Esophagus squamous epithelium (tissue), 5 donors: ENCODE data around the gene SLC38A8. TPM values are rescaled to one million over a fixed set of nuclear protein-coding genes. Genes with fewer than 3 reads are reported as not detected.

Source experiments
- DNase-seq: peaks from one replicate; lab custom pipeline; 2025; lab: John Stamatoyannopoulos, UW
- H3K27ac ChIP-seq, 4 donors: fragments of 200-600 bp; sonication (generic); one replicate each; pipeline ENCODE4 v1.5.1; 2016 to 2019; ENCODE audit warnings: mild to moderate bottlenecking in 1 of 4
- H3K27me3 ChIP-seq, 4 donors: fragments of 200-600 bp; sonication (generic); 1 replicate in 3 of 4; 2 replicates in 1 of 4; pipeline versions ENCODE4 v1.5.1 to v1.6.0; 2017 to 2021; ENCODE audit warnings: antibody characterized with exemption in 1 of 4
- H3K36me3 ChIP-seq, 3 donors: fragments of 200-600 bp; sonication (generic); one replicate each; pipeline ENCODE4 v1.5.1; 2016 to 2019
- H3K4me1 ChIP-seq, 3 donors: fragments of 200-600 bp; sonication (generic); one replicate each; pipeline ENCODE4 v1.5.1; 2017 to 2019
- H3K4me3 ChIP-seq, 4 donors: fragments of 200-600 bp; sonication (generic); 1 replicate in 3 of 4; 2 replicates in 1 of 4; pipeline ENCODE4 v1.5.1; 2016 to 2019; ENCODE audit warnings: mild to moderate bottlenecking in 2 of 4, moderate library complexity in 1 of 4
- H3K9me3 ChIP-seq, 3 donors: fragments of 200-600 bp; sonication (generic); one replicate each; pipeline ENCODE4 v1.5.1; 2016 to 2019
- POLR2A ChIP-seq, 4 donors: fragments of 450-650 bp; IDR thresholded peaks; one replicate each; pipeline ENCODE4 v1.6.1; 2017; ENCODE audit warnings: antibody characterized with exemption in 4 of 4, mild to moderate bottlenecking in 4 of 4, moderate library complexity in 3 of 4
- WGBS, 2 donors: methylation state at CpG; one replicate each; pipeline ENCODE4 v1.1.5; 2018; 5-methylcytosine and 5-hydroxymethylcytosine counted together
- intact Hi-C: fragments of 100-400 bp; cut with DNase I; formaldehyde crosslinking; loops from one replicate; pipeline ENCODE4 v1.15.0; 2022
- total RNA-seq, 4 donors: library from RNA; depleted of rRNA; stranded (reverse); fragments of >200 nt; gene quantifications; one replicate each; pipeline ENCODE4 v1.1.0, GENCODE V29; 2016
- TF ChIP-seq, protein P1 (sequence below), 6 experiments: fragments of 450-650 bp in 4 of 6; fragments of 200-600 bp in 2 of 6; sonication (generic) in 2 of 6; IDR thresholded peaks; one replicate each; pipeline ENCODE4 v1.5.1; 2016 to 2019; ENCODE audit warnings: antibody characterized with exemption in 6 of 6, mild to moderate bottlenecking in 4 of 6, moderate library complexity in 4 of 6
- donor health status: DM: yes; HTN: yes; CAD: no.

The SLC38A8 gene
- total RNA-seq, 4 donors from 2014 or later: not detected

DNA sequence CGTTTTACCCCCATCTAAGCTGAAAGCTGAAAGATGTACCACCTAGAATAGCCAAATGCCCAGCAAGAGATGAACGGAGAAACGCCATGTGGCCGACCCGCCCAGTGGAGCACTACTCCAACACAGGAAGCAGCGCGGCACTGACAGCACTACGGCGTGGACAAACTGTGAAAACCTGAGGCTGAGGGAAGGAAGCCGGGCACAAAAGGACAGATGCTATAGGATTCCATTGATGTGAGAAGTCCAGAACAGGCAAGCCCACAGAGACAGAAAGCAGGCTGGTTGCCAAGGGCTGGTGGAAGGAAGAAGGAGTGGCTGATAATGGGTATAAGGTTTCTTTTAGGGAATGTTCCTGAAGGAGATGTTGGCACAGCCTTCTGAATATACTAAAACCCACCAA, 29.4 kb upstream of the SLC38A8 start:
- Histone ChIP-seq H3K27me3 (no peaks in the 10 kb centered on the region), H3K27ac (no peak overlapping the region)

DNA sequence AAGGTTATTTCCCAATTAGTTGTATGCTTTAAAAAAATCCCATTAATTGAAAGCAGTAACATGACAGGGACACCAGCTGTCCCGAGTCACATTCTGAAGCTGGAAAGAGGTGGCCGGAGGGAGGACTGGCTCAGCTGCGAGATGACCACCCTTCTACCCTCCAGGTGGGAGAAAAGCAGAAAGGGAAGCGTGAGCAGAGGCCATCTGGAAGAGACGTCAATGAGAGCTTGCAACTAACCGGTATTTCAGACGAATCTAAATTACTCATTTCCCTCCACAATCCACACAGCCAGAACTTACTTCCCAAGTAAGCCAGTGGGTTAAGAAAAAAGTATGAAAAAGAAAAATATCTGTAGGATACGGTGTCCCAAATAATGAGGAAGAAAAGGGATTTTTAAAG, 28.5 kb upstream of the SLC38A8 start:
- Histone ChIP-seq H3K4me1 (no peaks in the 10 kb centered on the region), H3K27ac (no peak overlapping the region), H3K4me3 (no peak overlapping the region), H3K27me3 (no peaks in the 10 kb centered on the region), H3K9me3 (no peaks in the 10 kb centered on the region), H3K36me3 (peaks cover 22 to 100% (median 58%) of the 10 kb centered on the region in 3 donors)
- TF ChIP-seq, protein P1, sequence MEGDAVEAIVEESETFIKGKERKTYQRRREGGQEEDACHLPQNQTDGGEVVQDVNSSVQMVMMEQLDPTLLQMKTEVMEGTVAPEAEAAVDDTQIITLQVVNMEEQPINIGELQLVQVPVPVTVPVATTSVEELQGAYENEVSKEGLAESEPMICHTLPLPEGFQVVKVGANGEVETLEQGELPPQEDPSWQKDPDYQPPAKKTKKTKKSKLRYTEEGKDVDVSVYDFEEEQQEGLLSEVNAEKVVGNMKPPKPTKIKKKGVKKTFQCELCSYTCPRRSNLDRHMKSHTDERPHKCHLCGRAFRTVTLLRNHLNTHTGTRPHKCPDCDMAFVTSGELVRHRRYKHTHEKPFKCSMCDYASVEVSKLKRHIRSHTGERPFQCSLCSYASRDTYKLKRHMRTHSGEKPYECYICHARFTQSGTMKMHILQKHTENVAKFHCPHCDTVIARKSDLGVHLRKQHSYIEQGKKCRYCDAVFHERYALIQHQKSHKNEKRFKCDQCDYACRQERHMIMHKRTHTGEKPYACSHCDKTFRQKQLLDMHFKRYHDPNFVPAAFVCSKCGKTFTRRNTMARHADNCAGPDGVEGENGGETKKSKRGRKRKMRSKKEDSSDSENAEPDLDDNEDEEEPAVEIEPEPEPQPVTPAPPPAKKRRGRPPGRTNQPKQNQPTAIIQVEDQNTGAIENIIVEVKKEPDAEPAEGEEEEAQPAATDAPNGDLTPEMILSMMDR (IDR thresholded peaks at IDR 0.05): no peak
- TF ChIP-seq POLR2A (IDR thresholded peaks at IDR 0.05): no peak
- DNase-seq: no peak
- 85 to 89% methylated on average over 8 of the region's 8 CpGs for WGBS, 2 donors
- intact Hi-C loops: no loop called here

More for the DNA sequence above, 29.4 kb upstream of the SLC38A8 start:
- TF ChIP-seq, protein P1 (IDR thresholded peaks at IDR 0.05): no peak
- no peak for TF ChIP-seq POLR2A (IDR thresholded peaks at IDR 0.05)
- Histone ChIP-seq H3K9me3 (no peaks in the 10 kb centered on the region), H3K36me3 (peaks cover 22 to 100% (median 58%) of the 10 kb centered on the region in 3 donors), H3K4me1 (no peaks in the 10 kb centered on the region), H3K4me3 (no peak overlapping the region)
- intact Hi-C loops: no loop called here
- WGBS, 2 donors: 82 to 84% methylated on average over 10 of the region's 10 CpGs
- no peak for DNase-seq

DNA sequence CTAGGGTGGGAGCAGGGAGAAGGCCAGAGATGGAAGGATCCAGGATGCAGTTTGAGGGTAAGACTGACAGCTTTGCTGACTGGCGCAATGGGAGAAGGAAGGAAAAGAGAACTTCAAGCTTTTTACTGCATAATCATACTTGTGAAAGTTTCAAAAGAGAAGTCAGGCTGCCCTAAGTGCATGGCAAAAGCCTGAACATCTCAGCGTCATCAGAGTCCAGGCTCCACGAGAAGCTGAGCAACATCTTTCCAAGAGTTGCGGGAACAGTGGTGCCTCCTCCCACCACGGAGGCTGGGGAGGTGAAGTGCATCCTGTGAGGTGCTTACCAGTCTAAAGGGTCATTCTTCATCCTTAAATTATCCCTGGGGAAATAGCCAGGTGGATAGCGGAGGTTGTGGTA, 26.9 kb upstream of the SLC38A8 start:
- intact Hi-C loops: loop anchor here (10.0 kb wide), 1 partner anchor 245 kb away; no protein-coding TSS in a partner anchor
- peaks cover 14 to 100% (median 53%) of the 10 kb centered on the region in 3 donors for H3K36me3 ChIP-seq
- no peaks in the 10 kb centered on the region for H3K27me3 ChIP-seq
- 88 to 91% methylated on average over 4 to 6 of the region's 6 CpGs for WGBS, 2 donors
- no peak for DNase-seq
- no peak overlapping the region for H3K4me3 ChIP-seq
- no peaks in the 10 kb centered on the region for H3K9me3 ChIP-seq
- H3K4me1 ChIP-seq: no peaks in the 10 kb centered on the region
- TF ChIP-seq, protein P1 (IDR thresholded peaks at IDR 0.05): no peak
- no peak for TF ChIP-seq POLR2A (IDR thresholded peaks at IDR 0.05)
- no peak overlapping the region for H3K27ac ChIP-seq

DNA sequence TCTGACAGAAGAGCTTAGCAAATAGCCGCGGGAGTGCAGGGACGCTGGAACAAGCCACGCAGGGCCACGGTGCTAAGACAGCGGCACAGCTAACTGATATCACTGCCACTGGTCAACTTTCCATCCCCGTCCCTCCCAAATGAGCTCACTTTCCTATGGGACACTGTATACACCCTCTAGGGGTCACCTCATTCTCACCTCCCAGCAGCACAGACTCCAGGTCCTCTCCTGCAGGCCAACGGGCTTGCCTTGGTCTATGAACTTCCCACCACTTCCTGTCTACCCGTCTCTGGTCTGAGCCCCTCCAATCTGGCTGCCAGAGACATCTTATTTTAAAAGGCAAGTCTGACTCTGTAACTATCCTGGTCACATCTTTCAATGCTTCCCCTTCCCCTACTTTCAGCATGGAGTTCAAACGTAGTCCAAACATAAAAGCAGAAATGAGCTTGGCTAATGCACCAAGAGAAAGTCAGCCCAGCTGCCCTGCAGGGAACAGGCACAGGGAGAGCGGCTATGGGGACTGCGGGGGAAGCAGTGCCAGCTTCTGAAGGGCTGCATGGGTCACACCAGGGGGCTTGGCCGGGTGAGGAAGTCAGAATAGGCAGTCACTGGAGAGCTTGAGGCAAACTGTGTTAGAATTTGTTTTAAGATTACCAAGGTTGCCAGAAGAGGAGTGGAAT, 26.3 kb upstream of the SLC38A8 start:
- TF ChIP-seq, protein P1 (IDR thresholded peaks at IDR 0.05): no peak
- no peak for TF ChIP-seq POLR2A (IDR thresholded peaks at IDR 0.05)
- H3K9me3 ChIP-seq: no peaks in the 10 kb centered on the region
- peaks cover 14 to 100% (median 48%) of the 10 kb centered on the region in 3 donors for H3K36me3 ChIP-seq
- no peak overlapping the region for H3K27ac ChIP-seq
- no peaks in the 10 kb centered on the region for H3K4me1 ChIP-seq
- H3K27me3 ChIP-seq: no peaks in the 10 kb centered on the region
- 86% methylated on average over 12 of the region's 13 CpGs for WGBS, 2 donors
- intact Hi-C loops: loop anchor here (10.0 kb wide), 1 partner anchor 244 kb away; no protein-coding TSS in a partner anchor
- no peak overlapping the region for H3K4me3 ChIP-seq
- no peak for DNase-seq

DNA sequence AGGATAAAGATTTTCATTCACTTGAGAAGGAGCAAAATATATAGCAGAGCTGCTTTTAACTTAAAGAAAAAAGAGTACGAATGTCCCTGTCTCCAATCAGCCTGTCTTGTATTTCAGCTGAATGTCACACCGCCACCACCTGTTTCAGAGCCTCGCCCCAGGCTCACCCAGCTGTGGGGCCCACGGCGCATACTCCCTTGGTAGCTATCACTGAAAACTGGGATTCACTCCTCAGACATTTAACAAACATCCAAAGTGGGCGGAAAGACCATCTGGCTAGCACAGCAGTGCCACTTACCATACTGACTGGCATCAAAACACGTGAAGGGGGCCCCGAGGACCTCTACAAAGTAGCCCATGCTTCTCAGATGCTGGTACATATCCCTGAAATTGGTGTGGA, 25.4 kb upstream of the SLC38A8 start:
- no peaks in the 10 kb centered on the region for H3K27me3 ChIP-seq
- H3K36me3 ChIP-seq: peaks cover 14 to 100% (median 48%) of the 10 kb centered on the region in 3 donors
- H3K27ac ChIP-seq: no peak overlapping the region
- no peak for TF ChIP-seq POLR2A (IDR thresholded peaks at IDR 0.05)
- TF ChIP-seq, protein P1 (IDR thresholded peaks at IDR 0.05): no peak
- peaks cover 0 to 1% (median 0%) of the 10 kb centered on the region in 3 donors for H3K4me1 ChIP-seq
- no peak for DNase-seq
- H3K4me3 ChIP-seq: no peak overlapping the region
- no peaks in the 10 kb centered on the region for H3K9me3 ChIP-seq
- 92 to 96% methylated on average over 6 to 8 of the region's 8 CpGs for WGBS, 2 donors
- intact Hi-C loops: loop anchor here (10.0 kb wide), 1 partner anchor 243 kb away; no protein-coding TSS in a partner anchor
